Uterus (tissue), 4 donors: ENCODE data around the gene CD1D. TPM values are rescaled to one million over a fixed set of nuclear protein-coding genes. Genes with fewer than 3 reads are reported as not detected.

Source experiments
- DNase-seq, 2 donors: peaks; one replicate each; pipeline ENCODE4 v3.0.0-alpha.2; 2019 to 2020
- H3K27ac ChIP-seq, 2 donors: fragments of 200-600 bp; sonication (generic); 1 replicate in 1 of 2; 2 replicates in 1 of 2; pipeline ENCODE4 v1.5.1; 2016 to 2018
- H3K27me3 ChIP-seq, 2 donors: fragments of 200-600 bp; sonication (generic); one replicate each; pipeline ENCODE4 v1.5.1; 2018 to 2019; ENCODE audit warnings: control low read depth in 1 of 2
- H3K36me3 ChIP-seq, 2 donors: fragments of 200-600 bp; sonication (generic); one replicate each; pipeline ENCODE4 v1.5.1; 2019; ENCODE audit warnings: control low read depth in 1 of 2
- H3K4me1 ChIP-seq, 2 donors: fragments of 200-600 bp; sonication (generic); one replicate each; pipeline ENCODE4 v1.5.1; 2018 to 2019; ENCODE audit warnings: control low read depth in 1 of 2
- H3K4me3 ChIP-seq, 2 donors: fragments of 200-600 bp; sonication (generic); 1 replicate in 1 of 2; 2 replicates in 1 of 2; pipeline ENCODE4 v1.5.1; 2018 to 2019; ENCODE audit warnings: mild to moderate bottlenecking in 1 of 2
- H3K9me3 ChIP-seq, 2 donors: fragments of 200-600 bp; sonication (generic); one replicate each; pipeline ENCODE4 v1.5.1; 2019; ENCODE audit warnings: control low read depth in 1 of 2
- POLR2A ChIP-seq, 2 donors: fragments of 450-650 bp; IDR thresholded peaks; one replicate each; pipeline ENCODE4 v1.6.1; 2016; ENCODE audit warnings: antibody characterized with exemption in 2 of 2, mild to moderate bottlenecking in 1 of 2, moderate library complexity in 1 of 2
- intact Hi-C: fragments of 100-400 bp; cut with DNase I; formaldehyde crosslinking; loops from one replicate; pipeline ENCODE4 v1.15.1; 2023; ENCODE audit warnings: low total_unique reads
- total RNA-seq, 4 donors: library from RNA; depleted of rRNA in 3 of 4; stranded (reverse); fragments of >200 nt in 3 of 4; gene quantifications; one replicate each; pipeline versions ENCODE4 v1.1.0 to v1.2.4, GENCODE V29; 2014 to 2023
- TF ChIP-seq, protein P1 (sequence below), 4 experiments: fragments of 200-600 bp in 2 of 4; fragments of 450-650 bp in 2 of 4; sonication (generic) in 2 of 4; IDR thresholded peaks; one replicate each; pipeline ENCODE4 v1.5.1; 2016 to 2019; ENCODE audit warnings: antibody characterized with exemption in 4 of 4, mild to moderate bottlenecking in 2 of 4, moderate library complexity in 1 of 4
- donor health status: DM: yes; HTN: yes; CAD: no.

The CD1D gene
- total RNA-seq: 1 to 10 TPM; 1.5 to 3.4 (median 1.8) TPM

DNA sequence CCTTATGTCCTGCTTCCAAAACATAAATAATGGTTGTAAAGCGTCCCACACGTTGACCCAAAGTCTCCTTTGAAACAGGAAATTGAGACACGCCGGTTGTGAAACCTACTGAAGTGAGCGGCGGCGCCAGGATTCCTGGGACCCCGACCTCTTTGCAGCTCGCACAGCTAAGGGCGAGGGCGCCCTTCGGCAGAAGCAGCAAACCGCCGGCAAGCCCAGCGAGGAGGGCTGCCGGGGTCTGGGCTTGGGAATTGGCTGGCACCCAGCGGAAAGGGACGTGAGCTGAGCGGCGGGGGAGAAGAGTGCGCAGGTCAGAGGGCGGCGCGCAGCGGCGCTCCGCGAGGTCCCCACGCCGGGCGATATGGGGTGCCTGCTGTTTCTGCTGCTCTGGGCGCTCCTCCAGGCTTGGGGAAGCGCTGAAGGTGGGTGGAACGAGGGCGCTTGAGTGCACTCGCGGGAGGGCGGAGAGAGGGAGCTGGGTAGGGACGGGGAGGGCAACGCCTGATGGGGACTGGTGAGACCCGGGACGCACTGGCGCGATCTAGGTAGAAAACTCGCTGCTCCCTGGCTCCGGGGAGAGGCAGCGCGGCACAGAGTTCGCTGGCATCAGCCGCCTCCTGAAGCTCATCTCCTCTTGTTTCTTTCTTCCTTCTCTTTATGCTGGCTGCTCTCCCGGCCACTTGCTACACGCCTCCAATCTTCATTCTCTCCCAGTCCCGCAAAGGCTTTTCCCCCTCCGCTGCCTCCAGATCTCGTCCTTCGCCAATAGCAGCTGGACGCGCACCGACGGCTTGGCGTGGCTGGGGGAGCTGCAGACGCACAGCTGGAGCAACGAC is at the start of gene CD1D:
CD1D (plus strand) TSS at position 155 of the 836 bp plus-strand sequence; CDS start at position 362, 207 bp downstream.
- TF ChIP-seq, protein P1, sequence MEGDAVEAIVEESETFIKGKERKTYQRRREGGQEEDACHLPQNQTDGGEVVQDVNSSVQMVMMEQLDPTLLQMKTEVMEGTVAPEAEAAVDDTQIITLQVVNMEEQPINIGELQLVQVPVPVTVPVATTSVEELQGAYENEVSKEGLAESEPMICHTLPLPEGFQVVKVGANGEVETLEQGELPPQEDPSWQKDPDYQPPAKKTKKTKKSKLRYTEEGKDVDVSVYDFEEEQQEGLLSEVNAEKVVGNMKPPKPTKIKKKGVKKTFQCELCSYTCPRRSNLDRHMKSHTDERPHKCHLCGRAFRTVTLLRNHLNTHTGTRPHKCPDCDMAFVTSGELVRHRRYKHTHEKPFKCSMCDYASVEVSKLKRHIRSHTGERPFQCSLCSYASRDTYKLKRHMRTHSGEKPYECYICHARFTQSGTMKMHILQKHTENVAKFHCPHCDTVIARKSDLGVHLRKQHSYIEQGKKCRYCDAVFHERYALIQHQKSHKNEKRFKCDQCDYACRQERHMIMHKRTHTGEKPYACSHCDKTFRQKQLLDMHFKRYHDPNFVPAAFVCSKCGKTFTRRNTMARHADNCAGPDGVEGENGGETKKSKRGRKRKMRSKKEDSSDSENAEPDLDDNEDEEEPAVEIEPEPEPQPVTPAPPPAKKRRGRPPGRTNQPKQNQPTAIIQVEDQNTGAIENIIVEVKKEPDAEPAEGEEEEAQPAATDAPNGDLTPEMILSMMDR (IDR thresholded peaks at IDR 0.05): no peak
- no peak for TF ChIP-seq POLR2A (IDR thresholded peaks at IDR 0.05)
- Histone ChIP-seq H3K36me3 (no peaks in the 10 kb centered on the region), H3K27me3 (no peaks in the 10 kb centered on the region), H3K9me3 (no peaks in the 10 kb centered on the region), H3K27ac (peak within 1 kb of the TSS in 1 of 2 donors; percentile 58), H3K4me3 (peak within 1 kb of the TSS; percentile 17 to 47), H3K4me1 (no peaks in the 10 kb centered on the region)
- intact Hi-C loops: no loop called here
- peak; percentile 47 to 61 for DNase-seq

DNA sequence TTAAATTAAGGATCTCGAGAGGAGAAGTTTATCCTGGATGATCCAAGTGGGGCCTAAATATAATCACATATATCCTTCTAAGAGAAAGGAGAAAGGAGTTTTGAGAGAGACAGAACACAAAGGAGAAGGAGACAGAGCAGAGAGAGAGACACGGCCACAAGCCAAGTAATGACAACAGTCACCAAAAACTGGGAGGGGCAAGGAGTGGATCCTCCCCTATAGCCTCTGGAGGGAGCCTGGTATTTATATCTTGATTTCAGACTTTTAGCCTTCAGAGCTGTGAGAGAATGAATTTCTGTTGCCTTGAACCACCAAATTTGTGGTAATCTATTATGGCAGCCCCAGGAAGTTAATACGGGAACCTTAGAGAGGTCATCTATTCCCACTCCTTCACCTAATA is 49.5 kb upstream of the CD1D start:
- Histone ChIP-seq H3K9me3 (no peaks in the 10 kb centered on the region), H3K27me3 (no peaks in the 10 kb centered on the region), H3K4me1 (no peaks in the 10 kb centered on the region), H3K4me3 (no peak overlapping the region), H3K36me3 (no peaks in the 10 kb centered on the region), H3K27ac (no peak overlapping the region)
- TF ChIP-seq, protein P1 (IDR thresholded peaks at IDR 0.05): no peak
- no peak for TF ChIP-seq POLR2A (IDR thresholded peaks at IDR 0.05)
- DNase-seq: no peak
- intact Hi-C loops: no loop called here

DNA sequence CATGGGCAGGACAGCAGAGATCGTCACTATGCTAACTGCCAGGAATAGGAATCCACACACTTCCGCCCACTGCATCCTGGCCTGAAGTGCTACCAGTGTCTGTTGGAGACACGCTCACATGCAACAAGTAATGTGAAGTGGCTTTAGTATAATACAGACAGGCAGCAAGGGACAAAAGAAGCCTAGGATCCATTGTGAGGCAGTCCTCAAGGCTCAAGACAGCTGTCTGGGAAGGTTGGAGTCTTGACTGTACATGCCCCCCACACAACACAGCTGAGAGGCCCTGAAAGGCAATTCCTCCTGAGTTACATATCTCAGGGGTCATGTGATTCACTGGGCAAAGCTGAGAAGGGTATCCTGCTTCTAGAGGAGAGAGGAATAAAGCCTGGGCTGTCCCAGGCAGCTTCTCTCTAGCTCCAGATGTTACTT is 39.9 kb upstream of the CD1D start:
- Histone ChIP-seq H3K9me3 (no peaks in the 10 kb centered on the region), H3K4me3 (no peak overlapping the region), H3K4me1 (no peaks in the 10 kb centered on the region), H3K27ac (no peak overlapping the region), H3K27me3 (no peaks in the 10 kb centered on the region), H3K36me3 (no peaks in the 10 kb centered on the region)
- intact Hi-C loops: no loop called here
- TF ChIP-seq POLR2A (IDR thresholded peaks at IDR 0.05): no peak
- TF ChIP-seq, protein P1 (IDR thresholded peaks at IDR 0.05): no peak
- DNase-seq: no peak

DNA sequence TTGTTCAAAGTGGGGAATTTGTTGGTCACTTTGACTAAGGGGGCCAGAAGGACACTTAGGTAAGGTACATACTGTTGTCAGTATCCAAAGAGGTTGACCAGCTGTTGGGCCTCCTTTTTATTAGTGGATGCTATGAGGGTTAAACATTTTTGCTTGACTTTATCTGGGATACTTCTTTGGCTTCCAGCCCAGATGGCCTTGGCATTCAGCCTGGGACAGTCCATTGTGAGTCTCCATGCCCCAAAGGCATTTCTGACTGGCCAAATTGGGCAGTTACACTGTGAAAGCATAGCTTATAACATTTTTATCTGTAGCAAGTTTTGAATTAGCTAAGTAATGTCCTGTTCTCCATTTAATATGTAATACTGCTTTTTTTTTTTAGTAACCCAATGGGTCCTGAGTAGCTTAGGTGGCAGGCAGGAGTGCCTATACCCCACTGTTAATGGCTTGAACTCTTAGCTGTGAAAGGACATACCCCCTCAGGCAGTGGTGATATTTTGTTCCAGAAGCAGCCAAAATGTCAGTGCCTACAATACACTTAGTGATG is 35.4 kb upstream of the CD1D start:
- peak; percentile 33 to 41 for DNase-seq
- TF ChIP-seq, protein P1 (IDR thresholded peaks at IDR 0.05): no peak
- TF ChIP-seq POLR2A (IDR thresholded peaks at IDR 0.05): no peak
- intact Hi-C loops: no loop called here
- H3K4me1 ChIP-seq: peaks cover 0 to 4% of the 10 kb centered on the region in 2 donors
- no peaks in the 10 kb centered on the region for H3K9me3 ChIP-seq
- H3K27me3 ChIP-seq: no peaks in the 10 kb centered on the region
- H3K27ac ChIP-seq: peak overlapping the region; percentile 6 to 33
- H3K4me3 ChIP-seq: no peak overlapping the region
- no peaks in the 10 kb centered on the region for H3K36me3 ChIP-seq

DNA sequence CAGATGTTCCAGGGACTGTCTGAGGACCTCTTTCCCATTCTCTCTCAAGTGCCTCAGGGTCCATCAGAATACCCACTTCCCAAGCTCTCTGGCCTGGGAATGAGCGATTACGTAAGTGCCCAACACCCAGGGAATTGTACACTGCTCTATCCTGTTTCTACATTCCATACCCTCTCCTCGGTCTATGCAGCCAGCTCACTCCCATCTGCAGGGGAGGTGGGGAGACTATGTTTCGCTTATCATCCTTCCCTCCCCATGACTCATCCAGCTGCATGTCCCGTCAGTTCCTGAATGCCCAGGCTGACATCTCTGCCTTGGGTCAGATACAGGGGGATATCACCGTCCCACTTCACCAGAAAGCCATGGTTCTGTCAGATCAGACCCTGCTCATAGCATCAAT is 34.5 kb upstream of the CD1D start:
- Histone ChIP-seq H3K4me1 (peaks cover 0 to 5% of the 10 kb centered on the region in 2 donors), H3K27me3 (no peaks in the 10 kb centered on the region), H3K4me3 (no peak overlapping the region), H3K27ac (no peak overlapping the region), H3K36me3 (no peaks in the 10 kb centered on the region), H3K9me3 (no peaks in the 10 kb centered on the region)
- TF ChIP-seq POLR2A (IDR thresholded peaks at IDR 0.05): no peak
- TF ChIP-seq, protein P1 (IDR thresholded peaks at IDR 0.05): no peak
- no peak for DNase-seq
- intact Hi-C loops: no loop called here
